Activated naive CD4-positive, alpha-beta T cell treated with anti-CD3 and anti-CD28 coated beads, Interleukin-2, amount 10 ng/mL, durations not matched to agents 7 days and 5 days (primary cell): ENCODE measurements around the gene SLC9A9.

Source experiments
- CTCF ChIA-PET: fragments of 350-600 bp; sonication (Branson Sonifier 250); formaldehyde crosslinking; loops from one replicate; lab custom pipeline; 2021; ENCODE audit warnings: antibody characterized with exemption; lab: Charles Lee
- DNase-seq: peaks from one replicate; pipeline ENCODE4 v3.0.0-alpha.2; 2020
- H3K27ac Mint-ChIP-seq: one replicate; pipeline ENCODE4 v1.8.0; 2021; ENCODE audit warnings: mild to moderate bottlenecking, moderate library complexity, mixed read lengths
- H3K27me3 Mint-ChIP-seq: one replicate; pipeline ENCODE4 v1.8.0; 2021; ENCODE audit warnings: mild to moderate bottlenecking, mixed read lengths
- H3K36me3 Mint-ChIP-seq: one replicate; pipeline ENCODE4 v1.8.0; 2021; ENCODE audit warnings: mixed read lengths
- H3K4me1 Mint-ChIP-seq: one replicate; pipeline ENCODE4 v1.8.0; 2021; ENCODE audit warnings: mixed read lengths
- H3K4me3 Mint-ChIP-seq: one replicate; pipeline ENCODE4 v1.8.0; 2021; ENCODE audit warnings: mild to moderate bottlenecking, moderate library complexity, mixed read lengths
- H3K9me3 Mint-ChIP-seq: one replicate; pipeline ENCODE4 v1.8.0; 2021; ENCODE audit warnings: mixed read lengths

The SLC9A9 gene

DNA sequence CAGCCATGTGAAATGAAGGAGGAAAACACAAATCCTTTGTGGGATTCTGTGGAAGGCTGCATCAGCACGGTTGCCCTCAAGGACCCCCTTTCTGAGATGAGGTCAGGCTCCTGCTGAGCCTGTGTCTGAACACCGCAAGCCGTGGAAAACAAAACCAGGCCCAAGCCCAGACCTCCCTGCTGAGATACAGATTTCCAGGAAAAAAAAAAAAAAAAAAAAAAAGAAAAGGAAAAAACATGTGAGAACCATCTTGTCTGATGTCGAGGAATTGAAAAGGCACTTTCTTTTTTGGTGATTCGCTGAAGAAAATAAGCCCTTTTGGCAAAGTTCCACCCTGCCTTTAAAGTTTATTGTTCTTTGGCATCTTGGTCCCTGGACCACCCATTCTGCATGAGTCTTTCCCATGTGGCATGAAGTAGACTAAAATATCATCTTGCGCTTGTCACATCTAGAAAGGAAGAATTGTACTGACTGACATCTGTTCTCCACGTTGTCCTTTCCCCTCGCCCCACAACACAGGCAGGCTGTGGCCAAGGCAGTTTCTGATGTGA is 611.1 kb downstream of the SLC9A9 start:
- CTCF ChIA-PET = no interaction called here
- no peak for DNase-seq
- no peaks in the 10 kb centered on the region for H3K4me1 Mint-ChIP-seq
- no peak overlapping the region for H3K4me3 Mint-ChIP-seq
- no peaks in the 10 kb centered on the region for H3K9me3 Mint-ChIP-seq
- no peaks in the 10 kb centered on the region for H3K27me3 Mint-ChIP-seq
- H3K27ac Mint-ChIP-seq = no peak overlapping the region
- H3K36me3 Mint-ChIP-seq = no peaks in the 10 kb centered on the region

DNA sequence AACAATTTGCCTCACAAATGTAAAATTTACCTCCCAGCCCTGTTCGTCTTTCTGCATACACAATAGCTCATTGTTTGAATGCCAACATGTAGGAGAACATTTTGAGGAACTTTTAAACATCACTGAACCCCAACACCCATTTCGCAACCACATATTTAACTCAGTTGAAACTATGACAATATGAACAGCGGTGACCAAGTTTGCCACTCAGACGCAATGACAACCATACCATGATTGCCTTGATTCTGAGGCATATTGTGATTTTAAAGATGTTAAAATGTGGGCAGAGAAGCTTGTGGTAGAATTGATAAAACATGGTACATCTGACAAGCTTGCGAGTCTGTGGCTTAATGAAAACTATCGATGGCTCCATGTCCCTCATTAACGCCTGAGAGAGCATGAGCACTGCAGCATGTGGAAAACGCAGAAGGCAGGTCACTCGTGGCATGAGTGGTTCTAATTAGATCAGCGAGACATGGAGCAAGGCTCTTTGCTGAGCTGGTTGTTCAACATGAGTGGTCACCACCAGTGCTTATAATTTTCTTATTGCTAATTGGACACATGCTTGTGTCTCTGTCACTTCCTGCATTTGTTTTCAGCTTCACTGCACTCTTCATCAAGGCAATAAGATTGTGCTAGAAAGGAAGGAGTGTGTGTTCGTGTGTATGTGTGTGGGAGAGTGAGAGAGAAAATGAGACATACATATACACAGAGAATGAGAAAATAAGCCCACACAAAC is 611.9 kb downstream of the SLC9A9 start:
- Mint-ChIP-seq H3K4me3 (no peak overlapping the region), H3K27ac (no peak overlapping the region), H3K36me3 (no peaks in the 10 kb centered on the region), H3K27me3 (no peaks in the 10 kb centered on the region), H3K4me1 (no peaks in the 10 kb centered on the region), H3K9me3 (no peaks in the 10 kb centered on the region)
- DNase-seq = no peak
- CTCF ChIA-PET = no interaction called here

DNA sequence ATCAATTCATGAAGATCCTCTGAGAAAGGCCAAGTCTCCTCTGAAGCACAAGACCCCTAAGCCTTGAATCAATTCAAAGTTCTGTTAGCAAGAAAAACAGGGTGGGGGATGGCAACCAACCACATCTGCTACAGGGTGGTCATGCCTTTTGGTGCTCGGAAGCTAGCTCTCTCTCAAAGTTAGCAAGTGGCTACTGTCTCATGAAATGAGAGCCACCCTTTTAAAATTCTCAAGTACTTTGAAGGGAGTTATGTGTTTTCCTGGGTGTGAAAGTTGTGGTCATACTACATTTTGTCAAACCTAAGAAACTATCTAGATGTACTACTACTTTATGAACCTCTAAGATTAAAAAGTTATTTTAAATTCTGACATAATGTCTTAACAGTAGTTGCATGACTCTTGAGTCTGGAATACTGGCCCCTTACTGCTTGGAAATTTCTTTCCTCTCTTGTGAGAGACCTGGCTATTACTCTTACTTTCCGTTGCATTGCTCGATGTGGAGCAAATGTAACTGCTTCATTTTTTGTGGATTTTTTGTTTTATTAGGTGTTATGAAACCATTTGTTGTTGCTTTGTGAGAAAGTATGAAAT is 612.6 kb downstream of the SLC9A9 start:
- DNase-seq = no peak
- Mint-ChIP-seq H3K4me1 (no peaks in the 10 kb centered on the region), H3K9me3 (no peaks in the 10 kb centered on the region), H3K36me3 (no peaks in the 10 kb centered on the region), H3K27me3 (no peaks in the 10 kb centered on the region), H3K4me3 (no peak overlapping the region), H3K27ac (no peak overlapping the region)
- CTCF ChIA-PET = no interaction called here

DNA sequence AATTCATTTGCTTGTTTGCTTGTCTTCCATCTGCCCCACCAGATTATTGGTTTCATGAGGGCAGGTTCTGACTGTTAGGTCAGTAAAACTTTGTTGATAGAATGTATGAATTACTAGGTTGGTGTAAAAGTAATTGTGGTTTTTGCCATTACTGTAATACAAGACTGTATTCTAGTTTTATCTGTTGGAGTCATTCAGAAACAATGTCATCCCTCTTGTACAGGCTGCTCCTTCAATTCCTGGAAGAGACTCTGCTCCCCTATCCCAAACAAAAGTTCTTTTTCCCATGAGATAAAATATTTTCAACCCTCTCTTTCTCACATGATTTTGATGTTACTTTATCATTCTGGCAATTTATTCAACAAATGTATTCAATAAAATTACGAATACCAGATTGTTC is 613.7 kb downstream of the SLC9A9 start:
- CTCF ChIA-PET = no interaction called here
- no peaks in the 10 kb centered on the region for H3K27me3 Mint-ChIP-seq
- H3K4me1 Mint-ChIP-seq = no peaks in the 10 kb centered on the region
- no peaks in the 10 kb centered on the region for H3K9me3 Mint-ChIP-seq
- no peak overlapping the region for H3K27ac Mint-ChIP-seq
- H3K36me3 Mint-ChIP-seq = no peaks in the 10 kb centered on the region
- no peak for DNase-seq
- H3K4me3 Mint-ChIP-seq = no peak overlapping the region

GRCh38 chr3:143232981-143233380 is 615.3 kb downstream of the SLC9A9 start:
- no peak for DNase-seq
- H3K4me1 Mint-ChIP-seq = no peaks in the 10 kb centered on the region
- no peaks in the 10 kb centered on the region for H3K9me3 Mint-ChIP-seq
- H3K4me3 Mint-ChIP-seq = no peak overlapping the region
- H3K27ac Mint-ChIP-seq = no peak overlapping the region
- no peaks in the 10 kb centered on the region for H3K36me3 Mint-ChIP-seq
- no peaks in the 10 kb centered on the region for H3K27me3 Mint-ChIP-seq
- CTCF ChIA-PET = no interaction called here

- no peak overlapping the region for H3K27ac Mint-ChIP-seq
- H3K9me3 Mint-ChIP-seq = no peaks in the 10 kb centered on the region
- no peaks in the 10 kb centered on the region for H3K36me3 Mint-ChIP-seq
- H3K4me3 Mint-ChIP-seq = no peak overlapping the region
- CTCF ChIA-PET = no interaction called here
- no peak for DNase-seq
- no peaks in the 10 kb centered on the region for H3K27me3 Mint-ChIP-seq
- no peaks in the 10 kb centered on the region for H3K4me1 Mint-ChIP-seq
These were observed 619.9 kb downstream of the SLC9A9 start for GRCh38 chr3:143228405-143228804.

- no peak for DNase-seq
- Mint-ChIP-seq H3K9me3 (no peaks in the 10 kb centered on the region), H3K36me3 (no peaks in the 10 kb centered on the region), H3K27ac (no peak overlapping the region), H3K4me3 (no peak overlapping the region), H3K4me1 (no peaks in the 10 kb centered on the region), H3K27me3 (no peaks in the 10 kb centered on the region)
- CTCF ChIA-PET = no interaction called here
These were observed 621.5 kb downstream of the SLC9A9 start for GRCh38 chr3:143226678-143227291.

DNA sequence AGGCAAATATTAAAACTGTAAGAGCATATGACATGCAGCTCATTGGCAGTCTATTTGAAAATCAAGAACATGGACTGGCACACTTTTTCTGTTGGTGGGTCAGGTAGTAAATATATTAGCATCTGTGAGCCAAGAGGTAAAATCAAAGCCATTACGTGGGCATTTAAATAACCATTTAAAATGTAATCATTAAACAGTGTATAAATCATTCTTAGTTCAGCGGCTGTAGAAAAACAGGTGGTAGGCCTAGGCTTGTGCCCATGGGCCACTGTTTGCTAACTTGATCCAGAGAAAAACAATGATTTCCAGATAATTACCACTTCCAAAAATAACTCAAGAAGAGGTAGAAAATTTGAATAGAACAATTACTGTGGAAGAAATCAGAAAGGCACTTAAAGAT is 623.6 kb downstream of the SLC9A9 start:
- Mint-ChIP-seq H3K27me3 (no peaks in the 10 kb centered on the region), H3K36me3 (no peaks in the 10 kb centered on the region)
- CTCF ChIA-PET = no interaction called here

GRCh38 chr3:143222981-143223380 is 625.3 kb downstream of the SLC9A9 start:
- Mint-ChIP-seq H3K36me3 (no peaks in the 10 kb centered on the region), H3K27ac (no peak overlapping the region), H3K9me3 (no peaks in the 10 kb centered on the region), H3K27me3 (no peaks in the 10 kb centered on the region), H3K4me1 (no peaks in the 10 kb centered on the region), H3K4me3 (no peak overlapping the region)
- no peak for DNase-seq
- CTCF ChIA-PET = no interaction called here

More for the DNA sequence above, 623.6 kb downstream of the SLC9A9 start:
- Mint-ChIP-seq H3K27ac (no peak overlapping the region), H3K4me3 (no peak overlapping the region), H3K4me1 (no peaks in the 10 kb centered on the region), H3K9me3 (no peaks in the 10 kb centered on the region)
- no peak for DNase-seq

- Mint-ChIP-seq H3K27me3 (no peaks in the 10 kb centered on the region), H3K27ac (no peak overlapping the region), H3K9me3 (no peaks in the 10 kb centered on the region), H3K4me3 (no peak overlapping the region), H3K4me1 (no peaks in the 10 kb centered on the region), H3K36me3 (no peaks in the 10 kb centered on the region)
- CTCF ChIA-PET = interaction anchor here (1.2 kb wide), 1 partner anchor 182 kb away, joined by 4 read pairs; no protein-coding TSS in a partner anchor
- no peak for DNase-seq
These were observed 625.8 kb downstream of the SLC9A9 start for GRCh38 chr3:143222505-143222904.

- no peaks in the 10 kb centered on the region for H3K9me3 Mint-ChIP-seq
- H3K4me1 Mint-ChIP-seq = peaks cover 7% of the 10 kb centered on the region
- no peaks in the 10 kb centered on the region for H3K36me3 Mint-ChIP-seq
- DNase-seq = no peak
- CTCF ChIA-PET = interaction anchor here (1.2 kb wide), 1 partner anchor 181 kb away, joined by 4 read pairs; no protein-coding TSS in a partner anchor
- H3K27ac Mint-ChIP-seq = no peak overlapping the region
- no peak overlapping the region for H3K4me3 Mint-ChIP-seq
- H3K27me3 Mint-ChIP-seq = no peaks in the 10 kb centered on the region
These were observed 626.8 kb downstream of the SLC9A9 start for GRCh38 chr3:143221446-143221845.

GRCh38 chr3:143220741-143221140 is 627.5 kb downstream of the SLC9A9 start:
- Mint-ChIP-seq H3K9me3 (no peaks in the 10 kb centered on the region), H3K36me3 (no peaks in the 10 kb centered on the region), H3K4me3 (no peak overlapping the region), H3K27me3 (no peaks in the 10 kb centered on the region), H3K4me1 (peaks cover 10% of the 10 kb centered on the region), H3K27ac (no peak overlapping the region)
- no peak for DNase-seq
- CTCF ChIA-PET = no interaction called here

DNA sequence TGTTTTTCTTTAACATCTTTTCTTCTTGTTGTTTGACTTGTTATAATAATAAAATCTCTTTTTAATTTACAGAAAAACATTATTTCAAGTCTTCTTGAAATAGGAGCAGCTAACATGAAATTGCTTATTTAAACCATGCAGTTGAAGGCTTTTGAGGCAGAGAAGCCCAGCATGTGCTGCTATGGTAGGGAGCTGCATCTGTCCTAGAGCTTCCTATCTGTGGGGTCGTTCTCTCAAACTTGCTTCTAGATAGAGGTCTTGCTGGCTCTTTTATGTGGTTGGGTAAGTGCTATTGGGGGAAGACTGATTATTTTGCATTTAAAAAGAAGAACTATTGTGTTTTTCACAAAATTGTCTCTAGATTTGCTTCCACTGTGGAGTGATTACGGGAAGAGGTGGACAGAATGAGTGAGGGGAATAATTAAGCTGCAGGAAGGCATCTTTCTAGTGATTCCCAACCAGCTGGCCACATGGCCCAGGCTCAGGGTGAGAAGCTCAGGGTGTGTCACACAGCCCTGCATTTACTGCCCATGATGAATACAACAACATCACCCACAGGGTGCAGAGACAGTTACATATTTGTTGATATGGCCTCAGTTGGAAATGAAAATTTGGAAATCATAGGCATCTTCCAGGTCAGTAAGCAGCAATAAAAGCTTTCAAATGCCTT is 630.0 kb downstream of the SLC9A9 start:
- CTCF ChIA-PET = interaction anchor here (1.1 kb wide), 1 partner anchor 120 kb away, joined by 4 read pairs; no protein-coding TSS in a partner anchor
- Mint-ChIP-seq H3K9me3 (no peaks in the 10 kb centered on the region), H3K36me3 (no peaks in the 10 kb centered on the region), H3K4me3 (no peak overlapping the region), H3K4me1 (peaks cover 10% of the 10 kb centered on the region), H3K27ac (no peak overlapping the region), H3K27me3 (no peaks in the 10 kb centered on the region)
- no peak for DNase-seq

GRCh38 chr3:143217283-143217682 is 631.0 kb downstream of the SLC9A9 start:
- H3K9me3 Mint-ChIP-seq = no peaks in the 10 kb centered on the region

More at GRCh38 chr3:143217283-143217682, 631.0 kb downstream of the SLC9A9 start:
- Mint-ChIP-seq H3K27me3 (no peaks in the 10 kb centered on the region), H3K4me1 (peaks cover 10% of the 10 kb centered on the region), H3K27ac (no peak overlapping the region), H3K36me3 (no peaks in the 10 kb centered on the region), H3K4me3 (no peak overlapping the region)
- no peak for DNase-seq
- CTCF ChIA-PET = interaction anchor here (0.9 kb wide), 1 partner anchor 48 kb away, joined by 3 read pairs; no protein-coding TSS in a partner anchor
